Measurements from ENCODE around the gene NR5A2. TPM values are rescaled to one million over a fixed set of nuclear protein-coding genes. Genes with fewer than 3 reads are reported as not detected.

NR5A2 gene
- total RNA-seq, 1 donor from 2014 or later, result 9.6 TPM

DNA sequence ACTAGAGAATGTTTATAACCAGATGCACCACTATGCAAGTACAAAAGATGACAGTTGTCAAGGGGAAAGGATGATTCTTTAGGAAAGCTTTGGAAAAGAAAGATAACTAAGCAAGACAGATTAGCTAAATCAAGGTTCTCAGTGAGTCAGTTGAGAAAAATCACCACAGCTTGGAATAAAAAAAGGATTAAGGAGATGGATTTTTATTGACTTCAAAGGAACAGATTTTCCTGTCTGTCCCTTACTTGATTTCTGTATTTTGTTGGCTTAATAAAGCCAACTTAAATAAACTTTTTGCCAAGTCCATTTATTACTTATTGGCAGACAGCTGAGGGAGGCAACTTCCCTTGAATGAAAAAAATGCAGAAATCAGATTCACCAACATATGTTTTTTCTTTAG is 93.9 kb downstream of the NR5A2 start:
- no peak for DNase-seq (ENCODE audit: low spot score)

DNA sequence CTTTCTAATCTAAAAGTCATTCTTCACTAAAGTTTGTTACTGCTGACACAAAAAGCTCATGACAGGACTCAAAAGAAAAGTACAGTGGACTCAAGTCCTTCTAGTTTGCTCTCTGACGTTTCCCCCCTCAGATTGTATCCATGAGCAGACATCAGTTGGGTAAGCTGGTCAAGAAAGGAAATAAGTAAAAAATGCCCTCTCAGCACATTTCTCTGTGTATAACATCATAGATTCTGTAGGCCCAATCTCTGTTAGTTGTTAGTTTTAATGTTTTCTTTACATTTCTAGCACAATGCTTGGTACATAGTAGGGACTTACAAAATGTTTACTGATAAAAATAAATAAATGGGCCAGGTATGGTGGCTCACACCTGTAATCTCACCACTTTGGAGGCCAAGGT is 96.8 kb downstream of the NR5A2 start:
- DNase-seq (ENCODE audit: low spot score), result no peak

DNA sequence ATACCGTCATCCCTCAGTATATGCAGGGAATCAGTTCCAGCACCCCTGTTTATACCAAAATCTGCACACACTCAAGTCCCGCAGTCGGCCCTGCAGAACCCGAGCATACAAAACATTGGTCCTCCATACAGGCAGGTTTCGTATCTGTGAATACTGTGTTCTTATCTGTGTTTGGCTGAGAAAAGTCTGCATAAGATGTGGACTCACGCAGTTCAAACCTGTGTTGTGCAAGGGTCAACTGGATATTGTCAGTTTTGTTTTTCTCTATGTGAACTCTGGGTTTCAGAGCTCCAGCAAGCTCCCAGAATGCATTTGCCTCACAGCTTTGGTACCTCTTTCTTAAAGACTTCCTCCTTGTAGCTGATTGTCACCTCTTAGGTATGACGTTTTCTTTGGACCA is 100.6 kb downstream of the NR5A2 start:
- DNase-seq (ENCODE audit: low spot score), result no peak

DNA sequence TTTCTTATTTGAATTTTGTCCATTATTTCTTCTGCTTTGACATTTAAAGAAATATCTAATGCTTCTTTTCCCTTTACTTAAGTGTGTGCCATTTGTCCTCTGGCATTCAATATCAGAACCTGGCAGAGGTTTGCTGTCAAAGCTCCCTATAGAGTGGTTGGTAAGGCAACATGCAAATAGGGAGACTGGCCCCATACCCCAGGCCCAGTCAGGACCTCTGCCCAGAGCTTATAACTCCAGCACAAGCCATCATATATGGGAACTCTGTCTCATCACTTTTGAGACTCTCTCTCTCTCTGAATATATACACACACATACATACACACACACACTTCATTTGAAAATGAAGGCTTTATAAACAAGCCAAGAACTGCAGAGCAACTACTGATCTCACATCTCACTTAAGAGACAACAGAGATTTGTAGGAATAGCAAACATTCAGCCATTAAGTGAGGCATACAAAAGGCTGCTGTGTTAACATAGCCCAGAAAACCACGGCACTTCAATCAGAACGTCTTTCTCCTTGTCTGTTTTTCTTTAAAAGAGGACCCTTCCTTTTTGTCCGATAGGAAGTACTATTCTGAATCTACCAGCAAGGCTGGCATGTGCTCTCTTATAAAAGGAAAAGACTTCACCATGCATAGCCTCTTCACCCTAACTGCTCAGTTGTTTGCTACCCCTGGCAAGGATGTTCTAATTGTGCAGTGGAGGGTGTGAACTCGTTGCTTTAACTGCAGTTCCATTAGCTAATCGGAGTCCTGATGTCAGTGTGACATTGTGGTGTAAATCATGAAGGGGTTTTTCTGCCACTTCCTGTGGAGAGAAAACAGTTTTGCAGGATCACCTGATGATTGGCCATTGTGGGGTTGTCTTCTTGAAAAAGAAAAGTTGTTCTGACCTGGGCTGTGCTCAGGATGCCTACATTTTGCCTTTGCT is 101.7 kb downstream of the NR5A2 start:
- no peak for DNase-seq (ENCODE audit: low spot score)

DNA sequence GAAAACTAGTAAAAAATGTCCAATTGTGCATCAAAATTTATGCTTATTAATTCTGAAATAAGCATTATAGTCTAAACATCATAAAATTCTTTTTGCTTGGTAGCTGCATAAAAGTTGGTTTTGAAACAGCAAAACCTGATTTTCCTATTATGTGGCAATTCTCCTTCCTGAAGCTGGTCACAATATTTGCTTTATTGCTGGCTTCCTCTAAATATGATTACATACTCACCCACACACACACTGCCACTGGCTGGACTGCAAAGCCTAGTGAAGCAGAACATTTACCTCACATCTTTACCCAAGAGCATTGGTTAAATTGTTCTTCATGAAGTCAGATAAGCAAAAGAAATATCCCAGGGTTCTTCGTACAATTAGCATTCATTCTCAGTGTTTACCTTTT is 103.0 kb downstream of the NR5A2 start:
- no peak for DNase-seq (ENCODE audit: low spot score)

DNA sequence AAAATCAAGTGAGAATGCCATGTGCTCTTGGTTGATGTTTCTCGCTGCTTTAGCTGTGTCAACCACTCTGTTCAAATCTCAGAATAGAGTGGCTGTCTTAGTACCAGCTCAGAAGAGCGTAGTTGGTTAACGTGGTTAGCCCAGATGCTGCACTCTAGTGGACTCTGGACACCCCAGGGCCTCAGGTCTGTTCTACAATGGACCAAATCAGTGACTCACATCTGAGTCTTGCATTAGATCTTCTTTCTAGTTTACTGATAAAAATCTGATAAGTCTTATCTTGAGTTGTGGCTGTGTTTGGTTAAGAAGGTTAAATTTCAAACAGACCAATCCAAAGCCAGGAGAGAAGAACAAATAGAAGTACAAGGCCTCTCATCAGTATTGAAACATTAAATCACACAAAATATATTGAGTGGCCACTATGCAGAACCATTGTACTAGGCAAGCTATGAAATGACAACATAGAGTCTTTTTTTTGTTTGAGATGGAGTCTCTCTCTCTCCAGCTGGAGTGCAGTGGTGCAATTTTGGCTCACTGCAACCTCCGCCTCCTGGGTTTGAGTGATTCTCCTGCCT is 104.1 kb downstream of the NR5A2 start:
- no peak for DNase-seq (ENCODE audit: low spot score)

DNA sequence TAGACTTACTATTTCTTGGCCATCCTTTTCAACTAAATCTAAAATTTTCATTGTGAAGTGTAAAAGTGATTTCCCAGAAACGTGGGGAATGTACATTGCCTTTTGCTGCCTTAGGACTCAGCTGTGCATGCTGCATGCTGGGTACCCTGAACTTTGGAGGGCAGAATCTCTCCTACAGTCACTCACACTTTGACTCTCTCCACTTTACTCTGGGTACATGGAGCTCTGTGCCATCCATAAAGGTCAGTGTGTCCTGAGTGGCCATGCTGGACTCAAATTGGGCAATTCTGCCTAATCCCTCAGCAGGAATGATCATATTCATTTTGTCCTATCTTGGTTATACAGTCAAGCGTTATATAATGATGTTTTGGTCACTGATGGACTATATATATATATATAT is 105.6 kb downstream of the NR5A2 start:
- no peak for DNase-seq (ENCODE audit: low spot score)

DNA sequence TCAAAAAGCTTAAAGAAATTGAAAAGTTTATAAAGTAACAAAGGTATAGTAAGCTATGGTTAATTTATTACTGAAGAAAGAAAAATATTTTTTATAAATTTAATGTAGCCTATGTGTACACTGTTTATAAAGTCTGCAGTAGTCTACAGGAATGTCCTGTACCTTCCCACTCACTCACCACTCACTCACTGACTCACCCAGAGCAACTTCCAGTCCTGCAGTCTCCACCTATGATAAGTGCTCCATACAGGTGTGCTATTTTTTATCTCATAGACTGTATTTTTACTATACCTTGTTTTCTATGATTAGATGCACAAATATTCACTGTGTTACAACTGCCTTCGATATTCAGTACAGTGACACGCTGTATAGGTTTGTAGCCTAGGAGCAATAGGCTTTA is 106.6 kb downstream of the NR5A2 start:
- no peak for DNase-seq (ENCODE audit: low spot score)

DNA sequence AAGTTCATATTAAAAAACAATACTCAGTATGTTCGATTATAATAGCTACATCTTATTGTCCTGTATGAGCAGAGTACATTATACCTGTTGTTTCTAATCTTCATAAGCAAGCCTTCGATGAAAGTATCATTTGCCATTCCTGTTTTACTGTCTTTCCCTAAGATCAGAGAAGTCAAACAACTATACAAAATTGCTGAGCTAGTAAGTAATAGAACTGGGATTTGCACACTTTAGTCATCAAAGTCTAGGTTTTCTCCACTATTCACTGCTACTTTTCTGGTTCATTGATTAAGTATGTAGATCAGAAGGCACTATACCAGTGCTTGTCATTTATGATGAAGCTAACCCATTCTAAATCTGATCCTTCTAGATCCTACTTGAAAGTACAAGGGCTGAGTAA is 108.9 kb downstream of the NR5A2 start:
- DNase-seq (ENCODE audit: low spot score), result no peak

DNA sequence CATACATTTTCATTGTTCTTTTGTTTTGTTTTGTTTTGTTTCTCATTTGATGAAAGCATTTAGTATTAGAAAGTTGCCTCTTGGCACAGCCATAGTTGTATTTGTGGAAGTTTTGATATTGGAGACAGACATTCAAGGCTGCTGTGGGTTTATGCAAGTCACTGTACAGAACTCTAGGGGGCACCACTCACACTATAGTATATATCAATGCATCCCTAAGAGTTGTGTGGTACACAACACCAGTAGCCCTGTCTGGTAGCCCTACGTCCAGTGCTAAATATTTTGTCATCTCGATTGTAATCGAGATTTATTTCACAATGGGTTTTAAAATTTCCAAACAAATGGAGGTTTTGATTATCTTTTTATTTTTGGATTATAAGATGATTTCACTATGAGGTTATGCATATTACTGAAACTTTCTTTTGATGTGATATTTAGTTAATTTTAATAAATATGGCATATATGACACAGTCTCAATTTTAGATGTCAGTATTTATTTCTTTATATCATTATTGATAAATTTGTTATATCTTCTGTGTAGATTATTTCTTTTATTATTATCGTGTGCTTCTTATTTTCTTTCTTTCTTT is 112.2 kb downstream of the NR5A2 start:
- no peak for DNase-seq (ENCODE audit: low spot score)

DNA sequence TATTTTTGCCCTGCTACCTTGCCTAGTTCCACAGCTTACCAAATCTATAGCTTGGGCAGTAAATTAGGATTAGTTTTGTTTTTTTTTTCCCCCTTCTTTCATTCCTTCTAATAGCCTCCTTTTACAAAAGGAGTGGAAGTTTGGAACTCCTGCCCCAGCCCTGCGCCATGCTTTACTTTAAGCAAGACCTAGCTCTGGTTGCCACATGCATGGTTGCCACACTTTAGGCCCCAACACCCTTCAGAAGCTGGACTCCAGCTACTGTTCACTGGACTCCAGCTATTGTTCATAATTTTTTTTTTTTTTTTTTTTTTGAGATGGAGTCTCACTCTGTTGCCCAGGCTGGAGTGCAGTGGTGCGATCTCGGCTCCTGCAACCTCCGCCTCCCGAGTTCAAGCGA is 115.8 kb downstream of the NR5A2 start:
- no peak for DNase-seq (ENCODE audit: low spot score)

DNA sequence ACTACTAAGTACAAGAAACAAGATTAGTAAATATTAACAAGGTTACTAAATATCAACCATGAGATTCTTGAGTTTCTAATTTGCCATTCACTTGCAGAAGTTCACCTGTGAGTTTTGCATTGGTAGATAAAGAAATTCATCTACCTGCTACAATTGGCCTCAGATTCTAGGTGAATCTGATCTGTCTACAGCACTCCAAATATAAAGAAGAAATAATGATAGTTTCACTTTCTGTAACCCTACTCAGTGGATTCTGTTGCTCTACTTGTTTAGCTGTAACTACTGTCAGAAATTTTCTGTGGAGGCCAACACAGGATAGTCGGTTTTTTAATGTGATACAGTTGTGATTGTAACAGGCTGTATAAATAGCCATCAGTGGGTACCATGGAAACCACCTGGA is 118.6 kb downstream of the NR5A2 start:
- no peak for DNase-seq (ENCODE audit: low spot score)

DNA sequence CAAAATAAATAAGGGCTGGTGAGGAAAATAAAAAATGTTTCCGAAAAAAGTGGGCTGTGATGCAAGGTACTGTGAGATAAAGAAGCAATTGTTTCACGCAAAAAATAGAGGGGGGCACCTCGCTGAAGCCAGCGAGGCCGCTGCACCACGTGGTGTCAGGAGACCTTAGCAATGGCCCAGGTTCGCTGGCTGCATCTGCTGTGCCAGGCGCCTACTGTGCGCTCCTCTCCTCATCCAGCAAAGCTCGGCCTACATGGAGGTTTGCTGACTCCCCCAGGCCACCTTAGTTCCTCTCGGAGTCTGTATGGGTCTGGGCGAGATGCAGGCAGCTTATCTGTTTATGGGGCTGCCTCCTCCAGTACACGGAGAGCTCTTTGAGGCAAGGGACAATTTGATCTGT is 119.6 kb downstream of the NR5A2 start:
- DNase-seq (ENCODE audit: low spot score), result no peak

DNA sequence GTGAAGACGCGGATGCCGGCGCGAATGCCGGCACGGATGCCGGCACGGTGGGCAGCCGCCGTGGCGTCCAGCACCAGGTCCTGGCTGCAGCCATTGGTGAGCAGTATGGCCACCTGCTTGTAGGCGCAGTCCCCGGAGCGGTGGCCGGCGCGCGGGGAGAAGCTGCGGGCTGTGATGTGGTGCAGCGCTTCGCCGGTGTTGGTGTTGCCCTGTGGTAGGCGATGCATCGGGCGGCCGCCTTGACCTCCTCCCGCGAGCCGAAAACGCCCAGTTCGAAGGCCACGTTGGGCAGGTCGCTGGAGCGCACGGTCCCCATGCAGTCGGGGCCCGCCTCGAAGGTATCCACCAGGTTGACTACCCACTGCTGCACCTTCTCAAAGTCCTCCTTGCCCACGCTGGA is 120.2 kb downstream of the NR5A2 start:
- DNase-seq (ENCODE audit: low spot score), result no peak

DNA sequence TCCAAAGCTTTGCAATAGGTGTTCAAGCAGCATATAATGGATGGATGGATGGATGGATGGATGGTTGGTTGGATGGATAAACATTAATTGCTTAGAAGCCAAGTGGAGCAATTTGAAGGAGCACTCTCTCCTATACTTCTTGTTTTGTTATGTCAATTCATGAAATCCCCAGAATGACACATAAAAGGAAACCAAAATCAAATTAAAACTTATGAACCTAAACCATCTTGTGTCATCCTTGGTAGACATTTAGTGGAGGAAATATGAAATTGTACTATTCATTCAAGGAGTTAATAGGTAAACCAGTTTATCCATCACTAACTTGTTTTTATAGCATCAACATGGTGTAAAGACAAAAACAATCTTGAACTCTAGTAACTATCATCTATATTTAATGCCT is 122.5 kb downstream of the NR5A2 start:
- DNase-seq (ENCODE audit: low spot score), result no peak

DNA sequence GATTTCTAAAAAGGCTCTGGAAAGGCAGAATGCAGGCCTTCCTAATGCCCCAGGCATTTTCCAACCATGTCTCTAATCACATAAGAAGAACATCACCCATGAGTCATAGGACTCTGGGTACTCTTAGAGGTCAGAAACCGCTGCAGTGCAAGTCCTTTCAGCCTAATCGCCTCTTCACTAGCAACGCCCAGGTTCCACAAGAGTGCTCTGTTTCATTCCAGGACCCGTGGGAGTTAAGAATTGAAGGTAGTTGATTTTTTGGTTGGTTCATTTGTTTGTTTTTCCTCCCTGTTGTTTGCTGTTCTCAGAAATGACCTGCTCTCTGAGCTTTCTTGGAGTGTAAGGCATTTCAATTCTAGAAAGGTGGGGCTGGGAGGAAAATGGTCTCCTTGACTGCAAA is 123.2 kb downstream of the NR5A2 start:
- DNase-seq (ENCODE audit: low spot score), result no peak

DNA sequence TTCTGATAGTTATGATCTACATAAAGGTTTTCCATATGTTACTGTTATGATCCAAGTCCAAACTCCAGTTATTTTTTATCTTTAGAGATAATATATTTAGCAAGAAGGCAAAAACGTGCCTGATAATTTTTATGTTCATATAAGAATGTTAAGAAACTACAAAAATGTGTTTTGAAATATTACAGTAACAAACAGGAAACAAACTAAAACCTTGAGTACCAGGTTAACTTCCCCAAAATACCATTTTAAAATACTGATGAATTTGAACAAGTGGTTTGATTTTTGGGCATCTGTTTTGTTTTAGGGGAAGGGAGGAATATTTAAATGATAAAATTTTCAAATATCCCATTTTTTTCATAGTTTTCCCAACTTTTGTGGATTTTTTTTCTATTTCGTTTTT is 124.8 kb downstream of the NR5A2 start:
- no peak for DNase-seq (ENCODE audit: low spot score)

DNA sequence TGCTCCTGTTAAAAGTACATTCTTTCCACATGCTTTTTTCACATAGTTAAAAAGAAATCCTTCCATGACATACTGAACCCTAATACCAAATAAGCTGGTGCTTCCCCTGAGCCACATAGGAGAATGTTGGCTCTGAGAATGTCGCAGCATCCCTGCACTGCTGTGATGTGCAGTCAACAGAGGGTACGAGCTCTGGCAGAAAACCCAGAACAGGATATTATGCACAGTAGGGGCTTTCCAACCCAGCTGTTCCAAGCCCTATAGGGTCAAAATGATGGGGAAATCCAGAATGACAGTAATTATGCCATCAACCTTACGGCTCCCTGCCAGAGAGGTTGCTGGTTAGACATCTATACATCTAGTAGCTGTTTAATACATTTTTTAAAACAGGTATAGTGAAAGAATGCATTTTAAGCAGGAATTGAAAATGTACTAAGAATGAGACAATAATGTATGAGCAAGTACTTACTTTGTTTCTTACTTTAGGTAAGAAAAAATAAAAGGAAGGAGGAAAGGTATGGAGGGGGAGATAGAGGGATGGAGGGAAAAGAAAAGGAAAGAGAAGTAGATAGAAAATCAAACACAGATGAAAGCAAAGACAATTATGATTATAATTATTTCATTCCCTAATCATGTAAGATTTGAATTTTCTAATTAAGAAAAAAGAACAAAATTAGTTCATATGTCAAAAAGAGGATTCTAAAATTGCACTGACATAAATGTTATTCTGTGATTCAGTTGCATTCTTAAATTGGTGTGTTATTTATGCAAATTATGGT is 126.0 kb downstream of the NR5A2 start:
- no peak for DNase-seq (ENCODE audit: low spot score)

DNA sequence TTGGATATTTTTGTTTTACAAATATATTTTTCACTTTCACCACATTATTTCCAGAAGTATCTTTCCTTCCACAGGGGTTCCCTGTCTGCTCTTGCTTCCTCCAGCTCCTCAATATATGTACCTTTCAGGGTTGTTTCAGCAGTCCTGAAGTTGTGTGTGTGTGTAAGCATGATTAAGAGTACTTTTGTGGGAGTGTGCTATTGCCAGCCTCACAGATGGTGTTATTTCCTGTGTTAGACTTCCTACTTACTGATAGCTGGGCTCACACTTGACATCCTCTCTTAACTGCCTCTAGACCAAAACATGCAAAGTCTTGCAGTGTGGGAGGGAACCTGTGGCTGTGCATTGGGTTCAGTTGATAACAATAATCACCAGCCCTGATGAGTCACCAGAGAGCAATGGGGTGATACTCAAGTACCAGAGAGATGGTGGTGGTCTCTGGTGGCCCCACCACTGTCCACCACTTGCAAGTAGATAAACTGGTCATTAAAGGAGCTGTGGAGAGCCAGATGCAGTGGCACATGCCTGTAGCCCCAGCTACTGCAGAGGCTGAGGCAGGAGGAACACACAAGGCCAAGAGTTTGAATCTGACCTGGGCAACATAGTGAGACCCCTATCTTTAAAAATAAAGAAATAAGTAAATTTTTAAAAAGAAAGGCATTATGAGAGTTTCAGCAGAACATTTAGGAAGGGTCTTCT is 126.7 kb downstream of the NR5A2 start:
- no peak for DNase-seq (ENCODE audit: low spot score)

DNA sequence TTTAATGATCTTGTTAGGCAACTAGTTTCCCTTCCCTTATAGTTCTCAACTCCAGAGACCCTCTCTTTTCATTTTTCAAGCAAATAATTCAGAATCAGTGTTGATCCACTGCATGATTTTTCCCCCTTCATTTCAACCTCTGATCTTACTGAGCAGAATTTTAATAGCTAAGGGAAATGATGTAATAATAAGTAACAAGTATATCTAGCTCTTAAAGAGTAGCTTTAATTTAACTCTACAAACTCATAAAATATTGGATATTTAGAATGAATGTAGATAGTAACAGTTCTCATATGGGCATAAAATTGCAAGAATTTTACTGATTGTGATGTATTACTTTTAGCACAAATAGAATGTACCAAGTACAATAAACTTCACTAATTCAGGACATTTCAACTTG is 130.2 kb downstream of the NR5A2 start:
- no peak for DNase-seq (ENCODE audit: low spot score)

DNA sequence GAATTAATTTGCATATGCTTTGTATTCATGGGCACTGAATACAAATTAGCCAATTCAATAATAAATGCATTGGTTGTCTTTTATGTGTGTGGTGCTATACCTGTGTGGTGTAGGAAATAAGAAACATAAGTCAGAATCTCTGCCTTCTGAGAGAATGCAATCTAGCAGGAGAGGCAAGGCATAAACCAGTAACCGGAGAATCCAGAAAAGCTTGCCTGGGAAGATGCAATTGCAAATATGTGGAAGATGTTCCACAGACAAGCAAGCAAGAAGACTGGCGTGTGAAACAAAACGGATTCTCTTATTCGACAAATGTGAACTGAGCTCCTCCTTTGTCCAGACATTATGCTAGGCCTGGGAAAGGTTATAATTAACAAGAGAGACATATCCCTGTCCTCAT is 134.3 kb downstream of the NR5A2 start:
- DNase-seq (ENCODE audit: low spot score), result no peak

Measured in mesenteric fat pad (tissue), 1 donor.